GM18498 (cell line): ENCODE results near the gene REXO1.

Source experiments
- ATAC-seq: cut with Tn5 transposase; IDR thresholded peaks from one replicate; pipeline ENCODE4 v1.9.1; 2021; ENCODE audit warnings: mild to moderate bottlenecking, moderate library complexity; ENCODE audit not compliant: unreplicated experiment

Gene REXO1

GRCh38 chr19:1794424-1795172 lies 53.7 kb downstream of the REXO1 start:
- ATAC-seq, result no peak

DNA sequence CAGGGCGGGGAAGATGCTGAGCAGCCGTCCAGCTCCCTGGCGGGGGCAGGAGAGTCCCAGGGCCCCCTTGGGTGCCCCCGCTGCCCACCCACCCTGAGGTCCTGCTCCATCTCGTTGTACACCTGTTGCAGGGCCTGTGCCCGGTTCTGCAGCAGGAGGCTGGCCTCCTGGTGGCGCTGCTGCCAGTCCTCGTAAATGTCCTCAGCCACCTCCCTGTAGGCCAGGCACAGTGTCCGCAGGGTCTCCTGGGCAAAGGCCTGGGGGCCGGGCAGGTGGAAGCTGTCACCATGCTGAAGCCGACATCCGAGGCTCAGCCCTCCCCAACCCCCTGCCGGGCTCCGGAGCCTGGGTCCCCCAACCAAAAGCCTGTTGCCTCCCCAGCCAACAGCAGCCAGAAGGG lies 56.4 kb downstream of the REXO1 start:
- ATAC-seq, result no peak

DNA sequence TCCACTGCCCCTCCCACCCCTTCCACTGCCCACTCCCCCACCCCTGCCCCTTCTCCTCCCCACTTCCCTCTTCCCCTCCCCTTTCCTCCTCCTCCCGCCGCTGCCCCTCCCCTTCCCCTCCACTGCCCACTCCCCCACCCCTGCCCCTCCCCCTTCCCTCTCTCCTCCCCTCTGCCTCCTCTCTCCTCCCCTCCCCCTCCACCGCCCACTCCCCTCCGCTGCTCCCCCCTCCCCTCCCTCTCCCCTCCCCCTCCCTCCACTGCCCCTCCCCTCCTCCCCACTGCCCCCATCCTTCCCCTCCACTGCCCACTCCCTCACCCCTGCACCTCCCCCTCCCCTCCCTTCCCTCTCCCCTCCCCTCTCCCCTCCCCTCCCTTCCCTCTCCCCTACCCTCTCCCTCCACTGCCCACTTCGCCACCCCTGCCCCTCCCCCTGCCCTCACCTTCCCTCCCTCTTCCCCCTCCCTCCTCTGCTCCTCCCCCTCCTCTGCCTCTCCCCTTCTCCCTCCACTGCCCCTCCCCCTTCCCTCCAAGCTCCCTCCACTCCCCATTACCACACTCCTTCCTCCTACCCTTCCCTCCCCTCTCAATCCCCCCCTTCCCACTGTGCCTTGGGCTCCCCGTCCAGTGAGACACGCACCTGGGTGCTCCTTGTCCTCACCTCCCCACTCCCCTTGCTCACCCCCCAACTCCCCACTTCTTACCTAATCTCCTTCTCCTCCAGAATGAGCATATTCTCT lies 58.1 kb downstream of the REXO1 start:
- ATAC-seq, result no peak

- ATAC-seq, result no peak
Observed at GRCh38 chr19:1789261-1790041, 58.8 kb downstream of the REXO1 start.

DNA sequence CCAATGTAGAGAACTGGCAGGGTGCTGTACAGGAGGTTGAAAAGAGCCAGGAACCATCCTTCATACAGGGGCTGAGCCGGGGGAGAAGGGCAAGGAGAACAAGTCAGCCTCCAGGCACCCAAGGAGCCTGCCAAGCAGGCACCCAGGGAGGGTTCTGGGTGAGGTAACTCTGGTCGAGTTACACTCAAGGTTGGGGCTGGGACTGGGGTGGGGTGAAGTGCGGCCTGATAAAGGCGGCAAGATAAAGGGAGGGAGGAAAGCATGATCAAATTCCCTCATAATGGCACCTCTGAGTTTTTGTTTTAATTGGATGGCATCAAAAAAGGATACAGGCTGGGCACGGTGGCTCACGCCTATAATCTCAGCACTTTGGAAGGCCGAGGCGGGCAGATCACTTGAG lies 61.2 kb downstream of the REXO1 start:
- no peak for ATAC-seq

GRCh38 chr19:1786668-1787067 lies 61.6 kb downstream of the REXO1 start:
- ATAC-seq, result no peak

DNA sequence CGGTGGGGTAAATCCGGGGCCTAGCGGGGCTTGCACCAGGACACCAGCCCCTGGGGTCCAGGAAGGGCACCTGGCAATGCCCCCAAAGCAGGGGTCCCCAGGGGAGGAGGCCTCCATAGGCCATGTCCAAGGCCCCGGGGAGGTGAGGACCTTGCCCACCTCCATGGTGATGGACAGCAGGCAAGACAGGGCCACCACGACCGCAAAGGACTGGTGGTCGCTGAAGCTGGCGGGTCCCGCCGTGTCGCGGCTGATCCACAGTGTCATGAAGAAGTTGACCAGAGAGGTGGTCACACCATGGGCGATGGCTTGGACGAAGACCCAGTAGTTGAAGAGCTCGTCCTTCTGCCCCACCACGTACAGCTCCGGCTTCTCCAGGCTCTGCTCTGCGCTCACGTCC lies 63.0 kb downstream of the REXO1 start:
- ATAC-seq, result no peak

DNA sequence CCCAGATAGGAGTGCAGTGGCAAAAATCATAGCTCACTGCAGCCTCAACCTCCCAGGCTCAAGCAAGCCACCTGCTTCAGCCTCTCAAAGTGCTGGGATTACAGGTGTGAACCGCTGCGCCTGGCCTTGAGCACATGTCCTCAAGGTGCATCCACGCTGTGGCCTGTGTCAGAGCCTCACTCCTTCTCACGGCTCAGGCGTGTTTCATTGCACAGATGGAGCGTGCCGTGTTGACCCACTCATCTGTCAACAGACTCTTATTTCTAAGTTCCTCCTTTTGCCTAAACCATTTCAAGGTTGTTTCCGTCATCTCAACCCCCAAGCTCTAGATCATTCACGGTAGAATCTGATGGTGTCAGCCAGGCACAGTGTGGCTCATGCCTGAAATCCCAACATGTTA lies 64.4 kb downstream of the REXO1 start:
- ATAC-seq, result no peak

DNA sequence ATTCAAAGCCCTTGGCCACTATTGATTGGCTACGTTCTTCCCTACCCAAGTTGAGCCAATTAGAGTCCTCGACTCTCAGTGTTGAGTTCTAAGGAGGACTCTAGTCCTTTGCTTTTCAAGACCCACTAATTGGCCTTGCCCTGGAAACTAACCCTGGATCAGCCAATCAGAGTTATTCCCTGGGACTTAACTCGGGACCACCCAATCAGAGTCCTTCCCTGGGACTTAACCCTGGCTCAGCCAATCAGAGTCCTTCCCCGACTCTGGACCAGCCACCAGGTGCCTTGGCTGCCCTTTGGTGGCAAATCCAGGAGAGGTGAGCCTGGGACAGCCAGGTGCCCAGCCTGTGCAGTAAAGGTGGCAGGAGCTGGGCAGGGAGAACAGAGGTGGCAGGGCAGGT lies 64.9 kb downstream of the REXO1 start:
- ATAC-seq, result no peak

DNA sequence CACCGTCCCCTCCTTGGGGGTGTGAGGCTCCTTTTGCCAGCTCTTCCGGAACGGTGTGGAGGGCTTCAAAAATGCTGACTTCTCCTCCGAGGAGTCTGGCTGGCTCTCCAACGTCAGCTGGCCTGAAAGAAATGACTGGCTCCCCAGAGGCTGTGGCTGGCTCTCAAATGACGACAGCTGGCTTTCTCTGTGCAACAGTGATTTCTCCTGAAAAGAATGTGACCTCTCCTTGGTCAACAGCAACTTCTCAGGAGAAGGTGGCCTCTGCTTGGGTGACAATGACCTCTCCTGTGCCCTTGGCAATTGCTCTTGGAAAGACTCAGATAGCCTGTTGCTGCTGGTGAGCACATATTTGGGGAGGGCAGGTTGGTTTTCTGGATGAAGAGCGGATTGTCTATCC lies 65.8 kb downstream of the REXO1 start:
- no peak for ATAC-seq

DNA sequence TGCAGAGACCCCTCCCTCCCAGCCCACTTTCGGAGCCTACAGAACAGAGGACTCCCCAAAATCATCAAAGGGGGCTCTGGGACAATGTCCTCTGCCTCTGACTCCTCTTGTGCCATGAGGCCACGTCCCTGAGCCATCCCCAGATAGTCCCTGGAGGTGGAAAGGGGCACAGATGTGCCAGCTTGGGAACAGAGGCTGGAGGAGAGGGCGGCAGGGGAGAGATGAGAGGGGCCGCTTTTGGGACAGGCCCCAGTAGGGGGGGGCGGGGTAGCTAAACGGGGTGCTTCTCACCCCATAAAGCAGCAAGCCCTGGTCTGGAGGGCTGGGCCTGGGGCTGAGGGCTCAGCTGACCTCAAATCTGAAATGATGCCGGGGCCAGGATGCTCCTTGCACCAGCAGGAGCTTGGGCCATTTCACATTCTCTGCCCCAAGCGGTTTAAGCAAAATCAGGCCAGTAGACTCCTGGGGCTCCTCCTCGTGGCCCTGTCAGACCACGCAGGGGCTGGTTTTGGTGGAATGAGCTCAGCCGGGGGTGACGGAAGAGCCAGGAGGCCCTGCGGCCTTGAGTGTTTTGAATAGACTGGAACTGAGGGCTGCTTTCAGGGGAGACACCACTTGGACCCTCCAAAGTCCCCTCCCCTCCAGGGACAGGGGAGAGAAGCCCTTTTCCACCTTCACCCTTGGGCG lies 67.9 kb downstream of the REXO1 start:
- no peak for ATAC-seq

DNA sequence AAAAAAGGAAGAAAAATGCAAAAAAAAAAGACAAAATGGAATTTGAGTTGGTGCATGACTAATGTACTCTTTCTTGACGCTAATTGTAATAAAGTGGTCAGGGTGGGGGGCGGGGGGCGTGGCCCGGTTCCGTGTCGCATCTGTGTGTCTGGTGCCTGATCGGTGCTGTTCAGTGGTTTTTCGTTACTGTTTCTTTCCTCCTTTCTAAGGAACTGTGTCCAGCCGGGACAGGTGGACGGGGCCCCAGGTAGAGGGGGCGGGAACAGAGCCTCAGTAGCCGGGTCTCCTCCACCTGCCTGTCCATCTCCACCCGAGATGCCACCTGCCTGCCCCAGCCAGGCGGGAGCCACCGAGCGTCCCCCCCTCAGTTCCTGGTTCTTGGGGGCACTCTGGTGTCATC lies 68.7 kb downstream of the REXO1 start:
- ATAC-seq, result no peak

- no peak for ATAC-seq
Observed at GRCh38 chr19:1777149-1777548, 71.1 kb downstream of the REXO1 start.

DNA sequence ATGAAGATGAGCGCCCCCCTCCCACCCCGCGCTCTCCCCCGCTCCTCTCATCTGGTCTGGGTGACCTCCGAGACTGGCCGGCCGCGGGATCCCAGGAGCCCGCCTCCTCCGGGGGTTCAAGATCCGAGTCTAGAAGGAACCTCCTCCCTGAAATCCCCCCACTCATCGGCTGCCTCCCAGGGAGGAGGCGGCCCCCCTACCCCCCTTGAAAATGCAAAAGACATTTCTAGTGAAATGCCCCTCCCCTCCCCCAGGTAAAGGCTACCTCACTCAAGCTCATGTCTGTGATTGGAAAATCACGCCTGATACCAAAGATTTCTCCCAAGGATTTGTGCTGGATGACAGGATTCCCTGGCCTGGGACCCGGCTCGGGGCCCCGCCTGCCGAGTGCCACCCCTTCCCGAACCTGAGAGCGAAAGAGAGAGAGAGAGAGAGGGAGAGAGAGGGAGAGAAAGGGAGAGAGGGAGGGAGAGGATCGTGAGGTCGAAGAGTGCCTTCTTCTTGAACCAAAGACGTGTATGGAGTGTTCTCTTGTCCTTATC lies 71.6 kb downstream of the REXO1 start:
- ATAC-seq, result no peak

DNA sequence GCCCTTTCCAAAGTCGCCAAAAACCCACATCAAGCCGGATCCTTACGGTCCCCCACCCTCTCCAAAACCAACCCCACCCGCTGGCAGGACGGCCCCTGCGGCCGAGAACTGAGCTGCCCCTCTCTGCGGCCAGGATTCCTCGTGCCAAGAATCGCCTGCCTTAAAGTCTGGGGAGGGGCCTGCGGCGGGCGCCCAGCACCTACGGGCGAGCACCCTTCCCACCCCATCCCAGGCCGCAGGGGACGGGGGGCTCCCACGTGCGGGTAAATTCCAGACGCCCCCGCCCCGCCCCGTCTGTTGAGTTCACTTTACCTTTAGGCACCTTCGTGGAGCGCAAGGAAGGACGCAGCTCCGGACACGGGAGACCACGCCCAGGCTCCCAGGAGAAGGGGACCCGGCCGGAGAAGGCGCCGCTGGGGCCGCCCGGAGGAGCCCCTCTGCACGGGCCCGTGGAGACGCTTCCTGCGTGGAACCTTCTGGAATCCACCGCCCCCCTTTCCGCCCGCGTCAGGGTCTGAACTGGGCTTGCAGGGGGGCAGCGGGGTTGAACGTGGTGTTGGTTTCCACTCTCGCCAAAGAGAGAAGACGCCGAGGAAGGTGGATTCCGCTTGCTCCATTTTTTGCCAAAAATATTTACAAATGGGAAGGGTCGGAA lies 72.2 kb downstream of the REXO1 start:
- ATAC-seq, result no peak

DNA sequence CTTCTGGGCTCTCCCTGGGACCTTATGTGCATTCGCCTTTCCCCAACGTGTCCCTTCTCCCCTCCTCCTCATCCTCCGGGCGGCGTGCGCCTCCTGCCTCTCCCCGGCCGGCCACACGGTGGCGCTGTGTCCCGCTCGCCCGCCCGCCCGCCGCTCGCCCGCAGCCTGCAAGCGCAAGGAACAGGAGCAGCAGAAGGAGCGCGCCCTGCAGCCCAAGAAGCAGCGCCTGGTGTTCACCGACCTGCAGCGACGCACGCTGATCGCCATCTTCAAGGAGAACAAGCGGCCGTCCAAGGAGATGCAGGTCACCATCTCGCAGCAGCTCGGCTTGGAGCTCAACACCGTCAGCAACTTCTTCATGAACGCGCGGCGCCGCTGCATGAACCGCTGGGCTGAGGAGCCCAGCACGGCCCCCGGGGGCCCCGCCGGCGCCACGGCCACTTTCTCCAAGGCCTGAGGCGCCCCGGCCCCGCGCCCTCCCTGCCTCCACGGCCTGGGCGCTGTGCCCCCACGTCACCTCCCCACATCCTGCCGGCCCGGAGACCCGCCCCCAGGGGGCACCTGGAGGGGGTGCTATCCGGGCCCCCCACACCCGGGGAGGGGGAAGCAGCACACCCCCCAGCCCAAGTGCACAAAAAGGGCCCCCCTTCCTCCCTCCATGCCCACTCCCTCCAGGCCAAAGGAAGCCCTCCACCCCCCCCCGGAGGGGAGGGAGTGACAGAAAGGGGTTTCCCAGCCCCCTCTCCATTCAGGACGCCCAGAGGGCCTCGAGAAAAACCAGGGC lies 73.1 kb downstream of the REXO1 start:
- ATAC-seq, result no peak

GRCh38 chr19:1773184-1773583 lies 75.1 kb downstream of the REXO1 start:
- no peak for ATAC-seq

DNA sequence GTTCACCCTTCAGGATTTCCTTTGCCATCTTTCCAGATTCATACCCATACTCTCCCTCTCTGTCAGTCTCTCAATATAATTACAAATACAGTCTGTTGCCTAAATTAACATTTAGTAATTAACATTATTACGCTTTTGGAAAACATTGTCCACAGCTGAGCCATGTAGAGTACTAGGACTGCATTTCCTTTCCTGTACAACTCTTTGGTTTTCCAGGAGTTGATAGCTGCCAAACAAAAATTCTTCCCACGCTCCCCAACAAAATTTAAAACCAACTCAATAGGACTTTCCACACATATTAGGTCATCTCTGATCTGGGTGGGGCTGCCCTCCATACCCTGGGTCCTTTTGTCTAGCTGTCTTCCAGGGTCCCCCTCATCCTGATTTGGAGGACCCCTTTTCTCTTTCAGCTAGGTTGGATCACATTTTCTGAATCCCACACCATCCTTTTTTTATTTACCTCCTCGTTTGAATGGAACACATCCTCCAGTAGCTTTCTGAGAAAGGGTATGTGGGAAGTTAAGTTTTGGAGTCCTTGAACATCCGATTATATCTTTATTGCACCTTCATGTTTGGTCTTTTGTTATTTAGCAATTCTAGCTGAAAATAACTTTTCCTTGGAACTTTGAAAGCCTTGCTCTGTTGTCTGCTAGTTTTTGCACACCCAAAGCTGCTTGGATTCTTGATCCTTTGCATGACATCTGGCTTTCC lies 77.3 kb downstream of the REXO1 start:
- no peak for ATAC-seq

- ATAC-seq, result no peak
Observed at GRCh38 chr19:1769645-1769985, 78.7 kb downstream of the REXO1 start.
